NCI-H748 treated with DMSO at 0.1 percent for 48 hours (cell line): ENCODE results near the gene ADIPOR2.
"Not testable (repeated sequence)": the region's sequence is repeated elsewhere in the genome, so short reads cannot be mapped to it uniquely, and the experiment has no call there.

Experiments
- DNase-seq: peaks from one replicate; lab custom pipeline; 2025; lab: John Stamatoyannopoulos, UW

ADIPOR2 gene

GRCh38 chr12:1815108-1815507 lies 124.2 kb downstream of the ADIPOR2 start:
- DNase-seq: no peak

GRCh38 chr12:1815814-1816729 lies 125.2 kb downstream of the ADIPOR2 start:
- DNase-seq: no peak

- DNase-seq: no peak
Measured at GRCh38 chr12:1816730-1817348, 126.0 kb downstream of the ADIPOR2 start.

- not testable (repeated sequence) for DNase-seq
Measured at GRCh38 chr12:1817928-1818327, 127.1 kb downstream of the ADIPOR2 start.

- DNase-seq: no peak
Measured at GRCh38 chr12:1819050-1819449, 128.2 kb downstream of the ADIPOR2 start.

DNA sequence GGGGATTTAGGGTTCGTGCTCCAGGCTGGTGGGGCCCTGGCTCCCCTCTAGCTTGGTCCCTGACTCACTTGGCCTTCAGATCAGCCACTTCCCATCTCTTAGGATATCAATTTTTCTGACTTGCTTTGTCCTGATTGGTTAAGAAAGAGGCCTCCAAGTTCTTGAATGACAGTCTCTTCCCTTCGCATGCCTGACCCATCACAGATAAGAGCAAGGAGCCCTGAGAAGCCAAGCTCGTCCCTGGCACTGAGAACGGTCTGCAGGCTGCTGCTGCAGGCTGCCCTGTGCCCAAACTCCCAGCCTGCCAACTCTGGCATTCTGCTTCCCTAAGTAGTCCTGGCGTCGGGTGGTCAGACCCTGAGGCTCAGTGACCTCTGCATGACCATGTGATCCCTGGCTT lies 128.7 kb downstream of the ADIPOR2 start:
- DNase-seq: no peak

GRCh38 chr12:1820191-1820895 lies 129.5 kb downstream of the ADIPOR2 start, which contains the start of gene LRTM2:
LRTM2 (plus strand) TSS chr12:1820565; CDS start chr12:1828149, 7,584 bp downstream.
- no peak for DNase-seq

GRCh38 chr12:1820896-1821291 lies 130.0 kb downstream of the ADIPOR2 start:
- no peak for DNase-seq

GRCh38 chr12:1821805-1822204 lies 130.9 kb downstream of the ADIPOR2 start:
- no peak for DNase-seq

- DNase-seq: no peak
Measured at GRCh38 chr12:1822699-1823098, 131.8 kb downstream of the ADIPOR2 start.

DNA sequence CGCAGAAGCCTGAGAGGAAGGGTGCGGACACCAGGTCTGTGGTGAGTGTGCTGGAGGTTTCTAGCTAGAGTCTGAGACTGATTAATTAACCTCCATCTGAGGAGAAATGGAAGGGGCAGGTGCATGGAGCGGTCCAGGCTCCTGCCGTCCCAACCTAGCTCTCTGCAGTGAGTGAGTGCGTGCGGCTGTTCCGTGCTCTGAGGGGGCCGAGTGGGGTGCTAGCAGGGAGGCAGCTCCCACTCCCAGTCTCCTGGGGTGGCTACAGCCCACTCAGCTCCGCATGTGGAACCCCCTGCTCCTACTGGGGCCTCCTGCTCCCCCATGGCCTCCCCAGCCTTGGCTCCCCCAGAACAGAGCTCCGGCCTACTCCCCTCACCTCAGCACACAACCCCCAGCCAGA lies 132.4 kb downstream of the ADIPOR2 start:
- DNase-seq: no peak

DNA sequence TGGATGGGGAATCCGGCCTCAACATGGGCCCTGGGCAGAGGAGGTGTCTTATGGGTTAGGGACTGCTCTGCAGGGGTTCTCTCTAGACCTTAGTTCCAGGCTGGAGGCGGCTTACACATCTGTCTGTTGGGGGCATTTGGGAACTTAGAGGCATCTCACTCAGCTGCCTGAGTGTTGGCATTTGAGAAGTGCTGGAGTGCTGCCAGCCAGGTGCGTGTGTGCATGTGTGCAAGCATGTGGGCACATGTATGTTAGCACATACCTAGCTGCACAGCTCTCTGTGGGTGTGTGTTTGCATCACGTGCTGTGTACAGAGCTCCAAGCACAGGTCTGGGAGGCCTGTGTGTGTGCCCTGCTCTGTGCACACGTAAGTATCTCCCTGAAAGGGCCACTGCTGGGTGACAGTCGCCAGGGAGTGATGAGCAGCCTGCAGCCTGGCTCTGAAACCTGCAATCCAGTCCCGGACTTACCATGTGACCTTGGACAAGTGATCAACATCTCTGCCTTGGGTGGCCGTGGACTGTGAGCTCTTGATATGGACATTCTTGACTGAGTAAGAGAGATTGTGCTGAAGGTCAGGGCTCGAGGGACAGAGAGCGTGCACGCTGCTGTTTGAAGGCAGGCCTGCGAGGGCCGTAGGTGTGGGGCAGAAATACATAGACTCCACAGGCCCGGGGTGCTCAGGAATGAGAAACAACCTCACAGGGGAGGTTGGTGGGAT lies 134.7 kb downstream of the ADIPOR2 start:
- DNase-seq: no peak

GRCh38 chr12:1826401-1826800 lies 135.5 kb downstream of the ADIPOR2 start:
- DNase-seq: no peak

DNA sequence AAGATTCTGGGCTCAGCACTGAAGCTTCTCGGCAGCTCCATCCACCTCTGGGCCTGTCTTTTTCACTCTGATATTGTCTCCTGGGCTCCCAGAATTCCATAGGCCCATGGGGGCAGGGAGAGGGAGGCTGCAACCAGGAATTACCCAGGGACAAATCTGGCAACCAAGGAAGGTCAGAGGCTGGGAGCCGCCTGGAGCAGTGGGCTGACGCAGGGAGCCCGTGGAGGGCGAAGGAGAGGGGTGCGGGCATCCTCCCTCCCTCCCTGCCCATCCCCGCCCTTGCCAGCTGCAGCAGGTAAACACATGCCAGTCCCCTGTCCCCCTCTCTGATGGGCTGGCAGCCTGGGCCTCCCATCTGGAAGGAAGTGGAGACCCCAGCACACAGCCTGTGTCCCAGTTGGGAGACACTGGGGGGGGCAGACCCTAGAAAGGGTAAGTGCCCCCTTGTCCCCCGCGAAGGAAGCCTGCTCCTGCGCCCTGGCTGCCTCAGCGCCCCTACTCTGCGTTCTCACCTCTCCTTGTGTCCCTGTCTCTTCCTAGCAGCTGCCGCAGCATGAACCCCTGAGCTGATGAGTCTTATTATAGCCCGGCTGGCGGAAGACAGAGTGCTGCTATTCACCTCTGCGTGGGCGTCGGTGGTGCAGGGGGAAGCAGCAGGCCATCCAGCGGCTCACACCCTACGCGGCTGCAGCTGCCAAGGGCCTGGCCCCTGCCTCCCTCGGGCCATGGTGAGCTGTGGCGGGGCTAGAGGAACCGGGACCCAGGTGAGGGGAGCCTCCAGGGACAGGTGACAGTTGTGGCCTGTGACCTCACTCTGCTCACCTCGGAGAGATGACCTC lies 136.2 kb downstream of the ADIPOR2 start:
- DNase-seq: no peak

GRCh38 chr12:1827826-1828805 lies 137.2 kb downstream of the ADIPOR2 start:
- DNase-seq: no peak

GRCh38 chr12:1828856-1829255 lies 138.0 kb downstream of the ADIPOR2 start:
- no peak for DNase-seq

- DNase-seq: no peak
Measured at GRCh38 chr12:1829306-1829900, 138.5 kb downstream of the ADIPOR2 start.

DNA sequence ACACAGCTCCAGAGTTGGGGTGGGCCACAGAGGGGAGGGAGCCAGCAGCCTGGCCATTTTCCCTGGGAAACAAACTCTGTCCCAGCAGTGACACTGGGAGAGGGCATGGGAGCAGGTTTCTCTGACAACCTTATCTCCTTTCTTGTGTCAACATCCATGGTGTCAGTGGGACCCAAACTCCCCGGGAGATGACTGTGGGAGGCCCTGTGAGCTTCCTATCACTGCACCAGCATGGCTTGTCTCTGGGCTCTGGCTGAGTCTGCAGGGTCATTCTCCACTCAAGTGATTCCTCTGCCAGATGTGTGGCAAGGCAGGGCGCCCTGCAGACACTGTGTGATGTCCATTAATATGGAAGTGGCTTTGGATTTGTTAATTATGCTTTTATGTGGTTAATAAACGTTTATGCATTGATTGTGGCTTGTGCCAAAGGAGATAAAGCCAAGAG lies 139.6 kb downstream of the ADIPOR2 start:
- no peak for DNase-seq
